ENCODE results near the gene GRM4.

DNA sequence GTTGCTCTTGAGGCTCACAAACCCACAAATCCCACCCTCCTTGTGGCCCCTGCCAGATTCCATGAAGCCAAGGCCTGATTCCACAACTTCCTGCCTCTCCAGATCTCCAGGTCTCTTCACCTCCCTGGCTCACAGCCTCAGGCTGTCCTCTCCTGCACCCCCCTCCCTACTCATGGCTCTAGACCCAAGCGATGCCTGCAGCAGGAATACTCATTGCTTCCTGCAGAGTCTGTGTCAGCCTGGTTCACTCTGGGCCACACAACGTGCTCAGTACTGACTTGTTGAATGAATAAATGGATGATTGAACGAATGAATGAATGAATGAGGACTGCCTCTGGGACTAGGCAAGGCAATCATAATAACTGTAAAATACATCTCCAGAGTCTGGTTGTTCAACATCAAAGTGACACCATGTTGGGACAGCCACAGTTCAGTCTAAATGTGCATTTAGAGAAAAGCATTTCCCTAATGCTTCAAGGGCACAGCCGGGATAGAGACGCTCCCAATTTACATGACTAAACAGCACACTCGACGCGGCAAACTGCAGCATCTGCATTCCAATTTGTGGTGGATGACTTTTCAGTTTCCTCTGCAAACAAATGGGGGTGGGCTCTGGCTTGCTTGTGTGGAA is 139.9 kb downstream of the GRM4 start:
- TF ChIP-seq, protein P1, sequence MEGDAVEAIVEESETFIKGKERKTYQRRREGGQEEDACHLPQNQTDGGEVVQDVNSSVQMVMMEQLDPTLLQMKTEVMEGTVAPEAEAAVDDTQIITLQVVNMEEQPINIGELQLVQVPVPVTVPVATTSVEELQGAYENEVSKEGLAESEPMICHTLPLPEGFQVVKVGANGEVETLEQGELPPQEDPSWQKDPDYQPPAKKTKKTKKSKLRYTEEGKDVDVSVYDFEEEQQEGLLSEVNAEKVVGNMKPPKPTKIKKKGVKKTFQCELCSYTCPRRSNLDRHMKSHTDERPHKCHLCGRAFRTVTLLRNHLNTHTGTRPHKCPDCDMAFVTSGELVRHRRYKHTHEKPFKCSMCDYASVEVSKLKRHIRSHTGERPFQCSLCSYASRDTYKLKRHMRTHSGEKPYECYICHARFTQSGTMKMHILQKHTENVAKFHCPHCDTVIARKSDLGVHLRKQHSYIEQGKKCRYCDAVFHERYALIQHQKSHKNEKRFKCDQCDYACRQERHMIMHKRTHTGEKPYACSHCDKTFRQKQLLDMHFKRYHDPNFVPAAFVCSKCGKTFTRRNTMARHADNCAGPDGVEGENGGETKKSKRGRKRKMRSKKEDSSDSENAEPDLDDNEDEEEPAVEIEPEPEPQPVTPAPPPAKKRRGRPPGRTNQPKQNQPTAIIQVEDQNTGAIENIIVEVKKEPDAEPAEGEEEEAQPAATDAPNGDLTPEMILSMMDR (IDR thresholded peaks at IDR 0.05; ENCODE audit: insufficient read depth, low read length, poor library complexity, severe bottlenecking): no peak
- TF ChIP-seq EZH2phosphoT487 (conservative IDR thresholded peaks at IDR 0.05; ENCODE audit: low read length): no peak

Data from SU-DHL-6 (cell line).